ENCODE results near the gene SLC66A1. TPM values are rescaled to one million over a fixed set of nuclear protein-coding genes. Genes with fewer than 3 reads are reported as not detected.

Gene SLC66A1
- total RNA-seq, 3 donors from 2014 or later, result 11.3 to 16.2 (median 13.6) TPM

DNA sequence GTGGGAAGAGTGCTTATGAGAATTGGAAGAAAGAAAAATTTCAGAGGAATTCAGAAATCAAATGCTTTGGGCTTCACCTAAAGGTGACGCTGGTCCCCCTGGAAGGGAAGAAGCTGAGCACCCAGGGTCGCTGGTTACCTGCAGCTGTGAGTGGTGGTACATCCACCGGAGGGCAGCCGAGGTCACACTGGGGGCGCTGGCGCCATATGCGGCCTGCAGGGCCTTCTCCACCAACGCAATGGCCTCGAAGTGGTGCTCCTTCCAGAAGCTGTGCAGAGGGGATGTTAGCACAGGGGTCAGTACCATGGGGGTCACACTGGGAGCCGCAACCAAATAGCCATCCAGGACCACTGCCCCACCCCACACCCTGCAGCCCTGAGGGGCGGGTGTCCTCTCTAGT, 6.2 kb upstream of the SLC66A1 start:
- intact Hi-C loops (cut with DNase I, micrococcal nuclease), result no loop called here
- no peak for DNase-seq
- H3K36me3 ChIP-seq (ENCODE audit: low read depth), result peaks cover 3% of the 10 kb centered on the region

GRCh38 chr1:19306941-19307340, 5.2 kb upstream of the SLC66A1 start:
- intact Hi-C loops (cut with DNase I, micrococcal nuclease), result no loop called here
- Histone ChIP-seq H3K4me3 (no peak overlapping the region), H3K9me3 (no peaks in the 10 kb centered on the region), H3K36me3 (ENCODE audit: low read depth) (peaks cover 4% of the 10 kb centered on the region), H3K4me1 (ENCODE audit: low read depth) (peaks cover 28% of the 10 kb centered on the region)
- TF ChIP-seq, protein P1, sequence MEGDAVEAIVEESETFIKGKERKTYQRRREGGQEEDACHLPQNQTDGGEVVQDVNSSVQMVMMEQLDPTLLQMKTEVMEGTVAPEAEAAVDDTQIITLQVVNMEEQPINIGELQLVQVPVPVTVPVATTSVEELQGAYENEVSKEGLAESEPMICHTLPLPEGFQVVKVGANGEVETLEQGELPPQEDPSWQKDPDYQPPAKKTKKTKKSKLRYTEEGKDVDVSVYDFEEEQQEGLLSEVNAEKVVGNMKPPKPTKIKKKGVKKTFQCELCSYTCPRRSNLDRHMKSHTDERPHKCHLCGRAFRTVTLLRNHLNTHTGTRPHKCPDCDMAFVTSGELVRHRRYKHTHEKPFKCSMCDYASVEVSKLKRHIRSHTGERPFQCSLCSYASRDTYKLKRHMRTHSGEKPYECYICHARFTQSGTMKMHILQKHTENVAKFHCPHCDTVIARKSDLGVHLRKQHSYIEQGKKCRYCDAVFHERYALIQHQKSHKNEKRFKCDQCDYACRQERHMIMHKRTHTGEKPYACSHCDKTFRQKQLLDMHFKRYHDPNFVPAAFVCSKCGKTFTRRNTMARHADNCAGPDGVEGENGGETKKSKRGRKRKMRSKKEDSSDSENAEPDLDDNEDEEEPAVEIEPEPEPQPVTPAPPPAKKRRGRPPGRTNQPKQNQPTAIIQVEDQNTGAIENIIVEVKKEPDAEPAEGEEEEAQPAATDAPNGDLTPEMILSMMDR (IDR thresholded peaks at IDR 0.05), result no peak
- ATAC-seq, result no peak
- no peak for DNase-seq

More for the DNA sequence above, 6.2 kb upstream of the SLC66A1 start:
- no peak for ATAC-seq
- peaks cover 24% of the 10 kb centered on the region for H3K4me1 ChIP-seq (ENCODE audit: low read depth)
- H3K9me3 ChIP-seq, result no peaks in the 10 kb centered on the region
- TF ChIP-seq, protein P1 (IDR thresholded peaks at IDR 0.05), result no peak
- no peak overlapping the region for H3K4me3 ChIP-seq

GRCh38 chr1:19307794-19308508, 4.2 kb upstream of the SLC66A1 start:
- H3K4me3 ChIP-seq, result no peak overlapping the region
- DNase-seq, result peak; percentile 85 to 87 (median 85)
- peaks cover 3% of the 10 kb centered on the region for H3K36me3 ChIP-seq (ENCODE audit: low read depth)
- no peaks in the 10 kb centered on the region for H3K9me3 ChIP-seq
- peaks cover 33% of the 10 kb centered on the region for H3K4me1 ChIP-seq (ENCODE audit: low read depth)
- TF ChIP-seq, protein P1 (IDR thresholded peaks at IDR 0.05), result no peak
- ATAC-seq, result peak; percentile 65
- intact Hi-C loops (cut with DNase I, micrococcal nuclease), result no loop called here

GRCh38 chr1:19308509-19308907, 3.6 kb upstream of the SLC66A1 start:
- Histone ChIP-seq H3K4me1 (ENCODE audit: low read depth) (peaks cover 37% of the 10 kb centered on the region), H3K4me3 (no peak overlapping the region), H3K36me3 (ENCODE audit: low read depth) (peaks cover 3% of the 10 kb centered on the region), H3K9me3 (no peaks in the 10 kb centered on the region)
- TF ChIP-seq, protein P1 (IDR thresholded peaks at IDR 0.05), result no peak
- DNase-seq (no peak), ATAC-seq (no peak)
- intact Hi-C loops (cut with DNase I, micrococcal nuclease), result no loop called here

DNA sequence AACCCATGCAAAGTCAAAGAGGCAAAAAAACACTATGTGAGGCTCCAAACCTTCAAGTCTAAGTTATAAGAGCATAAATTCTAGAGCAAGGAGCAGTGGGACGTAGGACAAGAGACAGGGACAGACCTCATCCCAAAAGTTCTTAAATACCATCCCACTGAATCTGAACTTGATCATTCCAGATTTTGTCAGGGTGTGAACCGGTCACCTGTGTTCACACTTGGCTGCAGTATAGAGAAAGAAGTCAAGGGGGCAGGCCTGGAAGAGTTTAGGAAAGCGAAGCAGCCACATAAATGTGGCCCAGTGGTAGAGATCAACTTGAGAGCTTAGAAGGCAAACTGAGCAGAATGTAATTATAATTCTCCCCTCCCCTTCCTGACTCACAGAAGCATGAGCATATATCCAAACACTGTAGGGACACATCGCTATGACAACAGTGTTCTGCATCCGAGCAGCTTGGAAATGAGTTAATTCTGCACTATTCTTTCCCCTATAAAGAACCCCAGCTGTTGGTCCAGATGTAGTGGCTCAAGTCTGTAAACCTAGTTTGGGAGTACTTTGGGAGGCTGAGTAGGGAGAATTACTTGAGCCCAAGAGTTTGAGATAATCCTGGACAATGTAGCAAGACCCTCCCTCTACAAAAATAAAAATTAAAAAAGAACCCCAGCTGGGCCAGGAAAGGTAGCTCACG, 2.9 kb upstream of the SLC66A1 start:
- Histone ChIP-seq H3K9me3 (no peaks in the 10 kb centered on the region), H3K4me1 (ENCODE audit: low read depth) (peaks cover 38% of the 10 kb centered on the region), H3K36me3 (ENCODE audit: low read depth) (peaks cover 3% of the 10 kb centered on the region), H3K4me3 (no peak overlapping the region)
- intact Hi-C loops (cut with DNase I, micrococcal nuclease), result no loop called here
- DNase-seq (no peak), ATAC-seq (no peak)
- TF ChIP-seq, protein P1 (IDR thresholded peaks at IDR 0.05), result no peak

Data from mucosa of descending colon (tissue), 3 donors.